Prostate gland (tissue), 2 donors: ENCODE measurements around the gene ZW10. TPM values are rescaled to one million over a fixed set of nuclear protein-coding genes. Genes with fewer than 3 reads are reported as not detected.
"Not testable (repeated sequence)": the region's sequence is repeated elsewhere in the genome, so short reads cannot be mapped to it uniquely, and the experiment has no call there.

Experiments used
- DNase-seq: peaks from one replicate; pipeline ENCODE4 v3.0.0-alpha.2; 2019; ENCODE audit warnings: low spot score
- H3K27ac ChIP-seq, 2 donors: fragments of 200-600 bp; sonication (generic); 2 replicates each; pipeline ENCODE4 v1.5.1; 2017 to 2019
- H3K27me3 ChIP-seq: fragments of 200-600 bp; sonication (generic); replicated peaks from 2 replicates; pipeline ENCODE4 v1.5.1; 2019; ENCODE audit not compliant: insufficient read depth
- H3K36me3 ChIP-seq, 2 donors: fragments of 200-600 bp; sonication (generic); 1 replicate in 1 of 2; 2 replicates in 1 of 2; pipeline versions ENCODE4 v1.5.1 to v1.8.1; 2017 to 2019
- H3K4me1 ChIP-seq: fragments of 200-600 bp; sonication (generic); replicated peaks from 2 replicates; pipeline ENCODE4 v1.5.1; 2019
- H3K4me3 ChIP-seq, 2 donors: fragments of 200-600 bp; sonication (generic); 2 replicates each; pipeline ENCODE4 v1.5.1; 2017 to 2019
- H3K9me3 ChIP-seq: fragments of 200-600 bp; sonication (generic); 2 replicates; pipeline ENCODE4 v1.5.1; 2017
- POLR2A ChIP-seq: fragments of 450-650 bp; IDR thresholded peaks from one replicate; pipeline ENCODE4 v1.6.1; 2016; ENCODE audit warnings: antibody characterized with exemption, mild to moderate bottlenecking
- POLR2AphosphoS5 ChIP-seq: sonication (generic); formaldehyde crosslinking; IDR thresholded peaks from one replicate; pipeline ENCODE4 v1.6.1; 2017; ENCODE audit warnings: antibody characterized with exemption
- WGBS: methylation state at CpG from one replicate; pipeline ENCODE4 v1.1.5; 2018; 5-methylcytosine and 5-hydroxymethylcytosine counted together
- intact Hi-C: fragments of 100-400 bp; cut with DNase I; formaldehyde crosslinking; loops from one replicate; pipeline ENCODE4 v1.14.2; 2022
- total RNA-seq, 2 donors: library from RNA; depleted of rRNA; stranded (reverse); fragments of >200 nt; gene quantifications; one replicate each; pipeline ENCODE4 v1.1.0, GENCODE V29; 2016
- TF ChIP-seq, protein P1 (sequence below), 4 experiments: fragments of 200-600 bp in 2 of 4; fragments of 450-650 bp in 2 of 4; sonication (generic) in 2 of 4; IDR thresholded peaks; 1 replicate in 3 of 4; 2 replicates in 1 of 4; pipeline ENCODE4 v1.5.1; 2016 to 2019; ENCODE audit warnings: antibody characterized with exemption in 4 of 4, mild to moderate bottlenecking in 2 of 4, moderate library complexity in 2 of 4

The ZW10 gene
- total RNA-seq, 2 donors from 2014 or later = 10.2 to 11.6 TPM

DNA sequence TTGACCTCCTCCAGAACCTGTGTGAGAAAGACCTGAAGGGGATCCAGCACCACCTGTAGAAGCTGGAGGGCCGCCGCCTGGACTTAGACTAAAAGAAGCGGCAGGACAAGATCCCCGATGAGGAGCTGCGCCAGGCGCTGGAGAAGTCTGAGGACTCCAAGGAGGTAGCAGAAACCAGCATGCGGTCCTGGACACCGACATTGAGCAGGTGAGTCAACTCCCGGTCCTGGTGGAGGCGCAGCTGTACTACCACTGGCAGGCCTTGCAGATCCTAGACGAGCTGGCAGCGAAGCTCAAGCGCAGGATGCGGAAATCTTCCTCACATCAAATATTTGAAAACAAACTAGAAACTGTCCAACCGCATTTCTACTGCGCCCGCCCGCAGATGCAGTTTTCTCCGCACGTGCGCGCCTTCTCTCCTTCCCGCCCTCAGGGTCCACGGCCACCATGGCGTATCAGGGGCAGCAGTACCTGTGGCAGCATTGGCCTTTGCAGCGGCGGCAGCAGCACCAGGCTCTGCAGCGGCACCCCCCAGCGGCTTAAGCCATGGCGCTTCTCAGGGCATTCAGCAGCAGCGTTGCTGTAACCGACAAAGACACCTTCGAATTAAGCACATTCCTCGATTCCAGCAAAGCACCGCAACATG is 16.3 kb upstream of the ZW10 start:
- no peaks in the 10 kb centered on the region for H3K27me3 ChIP-seq
- TF ChIP-seq POLR2AphosphoS5 (no peak), POLR2A (no peak)
- TF ChIP-seq, protein P1, sequence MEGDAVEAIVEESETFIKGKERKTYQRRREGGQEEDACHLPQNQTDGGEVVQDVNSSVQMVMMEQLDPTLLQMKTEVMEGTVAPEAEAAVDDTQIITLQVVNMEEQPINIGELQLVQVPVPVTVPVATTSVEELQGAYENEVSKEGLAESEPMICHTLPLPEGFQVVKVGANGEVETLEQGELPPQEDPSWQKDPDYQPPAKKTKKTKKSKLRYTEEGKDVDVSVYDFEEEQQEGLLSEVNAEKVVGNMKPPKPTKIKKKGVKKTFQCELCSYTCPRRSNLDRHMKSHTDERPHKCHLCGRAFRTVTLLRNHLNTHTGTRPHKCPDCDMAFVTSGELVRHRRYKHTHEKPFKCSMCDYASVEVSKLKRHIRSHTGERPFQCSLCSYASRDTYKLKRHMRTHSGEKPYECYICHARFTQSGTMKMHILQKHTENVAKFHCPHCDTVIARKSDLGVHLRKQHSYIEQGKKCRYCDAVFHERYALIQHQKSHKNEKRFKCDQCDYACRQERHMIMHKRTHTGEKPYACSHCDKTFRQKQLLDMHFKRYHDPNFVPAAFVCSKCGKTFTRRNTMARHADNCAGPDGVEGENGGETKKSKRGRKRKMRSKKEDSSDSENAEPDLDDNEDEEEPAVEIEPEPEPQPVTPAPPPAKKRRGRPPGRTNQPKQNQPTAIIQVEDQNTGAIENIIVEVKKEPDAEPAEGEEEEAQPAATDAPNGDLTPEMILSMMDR (IDR thresholded peaks at IDR 0.05) = no peak
- intact Hi-C loops = no loop called here
- DNase-seq = no peak
- no peaks in the 10 kb centered on the region for H3K36me3 ChIP-seq
- H3K4me1 ChIP-seq = no peaks in the 10 kb centered on the region
- H3K27ac ChIP-seq = no peak overlapping the region
- H3K4me3 ChIP-seq = no peak overlapping the region
- 76% methylated on average over 33 of the region's 35 CpGs for WGBS
- H3K9me3 ChIP-seq = no peaks in the 10 kb centered on the region

- H3K27me3 ChIP-seq, DNase-seq, H3K27ac ChIP-seq, intact Hi-C loops, H3K9me3 ChIP-seq, H3K4me3 ChIP-seq, H3K4me1 ChIP-seq, H3K36me3 ChIP-seq: not testable (repeated sequence)
- WGBS = 78% methylated on average over 22 of the region's 22 CpGs
Measured at GRCh38 chr11:113789016-113789415, 15.5 kb upstream of the ZW10 start.

DNA sequence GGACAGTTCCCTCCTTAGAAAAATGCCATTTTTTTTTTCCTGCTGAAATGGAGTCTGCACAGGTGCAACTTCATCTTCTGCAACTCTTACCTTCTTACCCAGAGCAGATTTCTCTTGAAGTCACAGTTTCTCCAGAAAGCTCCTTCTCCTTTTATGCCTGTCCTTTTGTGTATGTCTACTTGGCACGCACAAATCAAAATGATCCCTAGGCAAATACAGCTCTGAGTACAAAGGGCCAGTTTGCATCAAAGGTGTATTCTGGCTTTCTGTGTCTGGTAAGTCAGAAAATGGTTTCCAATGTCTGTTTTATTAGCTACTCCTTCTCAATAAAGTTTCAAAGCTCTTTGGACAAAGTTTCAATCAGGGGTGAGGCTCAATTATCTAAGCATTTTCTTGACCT is 8.6 kb upstream of the ZW10 start:
- Histone ChIP-seq H3K4me1 (peaks cover 3% of the 10 kb centered on the region), H3K36me3 (no peaks in the 10 kb centered on the region), H3K9me3 (no peaks in the 10 kb centered on the region), H3K27me3 (no peaks in the 10 kb centered on the region), H3K27ac (no peak overlapping the region), H3K4me3 (no peak overlapping the region)
- no peak for DNase-seq
- intact Hi-C loops = no loop called here
- 54% methylated on average over 1 of the region's 1 CpG for WGBS
- TF ChIP-seq, protein P1 (IDR thresholded peaks at IDR 0.05) = no peak
- TF ChIP-seq POLR2A (no peak), POLR2AphosphoS5 (peak; percentile 18)

DNA sequence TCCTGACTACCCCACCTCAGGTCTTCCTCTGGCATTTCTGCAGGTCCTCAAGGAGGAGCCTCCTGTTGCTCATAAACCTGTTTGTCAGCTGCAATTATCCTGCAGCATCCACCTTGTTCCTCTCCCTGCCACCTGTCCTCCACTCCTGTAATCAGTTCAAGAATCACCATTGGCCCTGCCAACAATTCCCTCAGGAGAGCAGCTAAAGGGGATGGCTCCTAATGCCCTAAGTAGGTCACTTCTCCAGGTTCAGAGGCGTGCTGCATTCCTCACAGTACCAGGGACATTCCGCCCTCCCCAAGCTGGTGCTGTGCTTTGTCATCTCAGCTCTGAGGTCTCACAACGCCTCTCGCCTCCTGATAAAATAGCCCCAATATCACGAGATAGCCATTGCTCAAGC is 8.2 kb upstream of the ZW10 start:
- intact Hi-C loops = no loop called here
- peaks cover 3% of the 10 kb centered on the region for H3K4me1 ChIP-seq
- H3K27me3 ChIP-seq = no peaks in the 10 kb centered on the region
- DNase-seq = no peak
- no peak overlapping the region for H3K4me3 ChIP-seq
- H3K9me3 ChIP-seq = no peaks in the 10 kb centered on the region
- WGBS = 62% methylated on average over 5 of the region's 5 CpGs
- TF ChIP-seq, protein P1 (IDR thresholded peaks at IDR 0.05) = no peak
- no peak for TF ChIP-seq POLR2AphosphoS5
- TF ChIP-seq POLR2A = no peak
- no peaks in the 10 kb centered on the region for H3K36me3 ChIP-seq
- H3K27ac ChIP-seq = no peak overlapping the region

GRCh38 chr11:113779496-113779895 is 6.0 kb upstream of the ZW10 start, which contains the start of gene CLDN25:
Gene CLDN25, plus strand, starts transcription at chr11:113779796. Its CDS starts 0 bp downstream, at chr11:113779796.
- no peak for TF ChIP-seq POLR2A
- TF ChIP-seq, protein P1 (IDR thresholded peaks at IDR 0.05) = no peak
- TF ChIP-seq POLR2AphosphoS5 = no peak
- WGBS = 74% methylated on average over 4 of the region's 4 CpGs
- H3K4me1 ChIP-seq = peaks cover 3% of the 10 kb centered on the region
- no peaks in the 10 kb centered on the region for H3K36me3 ChIP-seq
- no peak for DNase-seq
- intact Hi-C loops = loop anchor here (10.0 kb wide), 1 partner anchor 95 kb away; the partner anchor contains the start of gene USP28
- no peaks in the 10 kb centered on the region for H3K27me3 ChIP-seq
- no peaks in the 10 kb centered on the region for H3K9me3 ChIP-seq
- H3K4me3 ChIP-seq = no peak within 1 kb of the TSS
- H3K27ac ChIP-seq = no peak within 1 kb of the TSS
